Measurements from ENCODE around the gene NELL2. TPM values are rescaled to one million over a fixed set of nuclear protein-coding genes. Genes with fewer than 3 reads are reported as not detected.

Gene NELL2
- total RNA-seq, 2 donors from 2014 or later, result 0.31 to 0.52 TPM

DNA sequence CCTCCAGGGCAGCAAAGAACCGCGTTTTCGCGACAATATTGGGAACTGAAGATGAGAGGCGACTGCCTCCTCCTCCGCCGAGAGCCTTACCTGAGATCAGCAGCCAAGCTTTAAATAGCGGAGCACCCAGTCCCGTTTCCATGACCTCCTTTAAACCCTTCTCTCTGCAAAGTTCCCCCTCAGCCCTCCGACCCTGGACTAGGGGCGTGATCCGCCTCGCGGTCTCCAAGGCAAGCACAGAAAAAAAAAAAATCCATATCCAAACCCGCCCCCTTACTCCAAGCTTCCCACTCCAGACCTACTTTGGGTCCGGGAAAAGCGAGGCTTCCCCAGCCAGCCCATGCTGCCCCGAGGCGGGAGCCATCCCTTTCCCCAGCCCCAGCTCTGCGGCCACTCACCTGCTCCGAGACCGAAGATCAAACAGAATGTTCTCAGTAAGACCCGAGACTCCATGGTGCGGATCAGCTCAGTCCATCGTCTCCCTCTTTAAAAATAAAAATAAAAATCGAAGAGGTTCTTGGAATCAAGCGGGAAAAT is 630 bp downstream of the NELL2 start:
- peaks cover 0 to 23% of the 10 kb centered on the region in 2 donors for H3K4me1 ChIP-seq
- H3K9me3 ChIP-seq, result peaks cover 0 to 3% of the 10 kb centered on the region in 2 donors
- peaks cover 6 to 10% of the 10 kb centered on the region in 2 donors for H3K27me3 ChIP-seq
- TF ChIP-seq, protein P1, sequence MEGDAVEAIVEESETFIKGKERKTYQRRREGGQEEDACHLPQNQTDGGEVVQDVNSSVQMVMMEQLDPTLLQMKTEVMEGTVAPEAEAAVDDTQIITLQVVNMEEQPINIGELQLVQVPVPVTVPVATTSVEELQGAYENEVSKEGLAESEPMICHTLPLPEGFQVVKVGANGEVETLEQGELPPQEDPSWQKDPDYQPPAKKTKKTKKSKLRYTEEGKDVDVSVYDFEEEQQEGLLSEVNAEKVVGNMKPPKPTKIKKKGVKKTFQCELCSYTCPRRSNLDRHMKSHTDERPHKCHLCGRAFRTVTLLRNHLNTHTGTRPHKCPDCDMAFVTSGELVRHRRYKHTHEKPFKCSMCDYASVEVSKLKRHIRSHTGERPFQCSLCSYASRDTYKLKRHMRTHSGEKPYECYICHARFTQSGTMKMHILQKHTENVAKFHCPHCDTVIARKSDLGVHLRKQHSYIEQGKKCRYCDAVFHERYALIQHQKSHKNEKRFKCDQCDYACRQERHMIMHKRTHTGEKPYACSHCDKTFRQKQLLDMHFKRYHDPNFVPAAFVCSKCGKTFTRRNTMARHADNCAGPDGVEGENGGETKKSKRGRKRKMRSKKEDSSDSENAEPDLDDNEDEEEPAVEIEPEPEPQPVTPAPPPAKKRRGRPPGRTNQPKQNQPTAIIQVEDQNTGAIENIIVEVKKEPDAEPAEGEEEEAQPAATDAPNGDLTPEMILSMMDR (IDR thresholded peaks at IDR 0.05), result no peak
- DNase-seq (ENCODE audit: low spot score), result no peak
- H3K4me3 ChIP-seq, result peak overlapping the region; percentile 43 to 50
- H3K27ac ChIP-seq, result no peak overlapping the region
- H3K36me3 ChIP-seq, result no peaks in the 10 kb centered on the region

DNA sequence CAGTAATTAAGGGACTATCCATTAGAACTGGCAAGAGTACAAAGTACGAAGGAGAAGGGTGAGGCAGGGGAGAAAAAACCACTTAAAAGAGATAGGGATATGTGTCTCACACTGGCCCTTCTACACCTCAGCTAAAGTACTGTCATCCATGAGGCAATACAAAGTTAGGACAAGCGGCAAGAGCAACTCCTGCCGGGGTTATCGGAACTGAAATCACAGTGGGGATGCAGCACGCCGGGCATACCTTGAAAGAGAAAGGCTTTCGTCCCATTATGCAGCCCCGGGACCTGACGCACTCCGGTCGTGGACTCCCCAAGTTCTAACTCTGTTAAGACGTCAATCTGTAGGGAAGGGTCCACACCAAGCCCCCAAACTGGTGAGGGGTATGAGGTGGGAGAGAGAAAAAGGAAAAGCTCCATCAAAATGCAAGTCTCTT is 1.1 kb downstream of the NELL2 start:
- H3K36me3 ChIP-seq, result no peaks in the 10 kb centered on the region
- no peak overlapping the region for H3K27ac ChIP-seq
- DNase-seq (ENCODE audit: low spot score), result no peak
- H3K27me3 ChIP-seq, result peaks cover 6 to 10% of the 10 kb centered on the region in 2 donors
- peaks cover 0 to 23% of the 10 kb centered on the region in 2 donors for H3K4me1 ChIP-seq
- TF ChIP-seq, protein P1 (IDR thresholded peaks at IDR 0.05), result no peak
- peak overlapping the region in 1 of 2 donors; percentile 50 for H3K4me3 ChIP-seq
- H3K9me3 ChIP-seq, result no peaks in the 10 kb centered on the region

DNA sequence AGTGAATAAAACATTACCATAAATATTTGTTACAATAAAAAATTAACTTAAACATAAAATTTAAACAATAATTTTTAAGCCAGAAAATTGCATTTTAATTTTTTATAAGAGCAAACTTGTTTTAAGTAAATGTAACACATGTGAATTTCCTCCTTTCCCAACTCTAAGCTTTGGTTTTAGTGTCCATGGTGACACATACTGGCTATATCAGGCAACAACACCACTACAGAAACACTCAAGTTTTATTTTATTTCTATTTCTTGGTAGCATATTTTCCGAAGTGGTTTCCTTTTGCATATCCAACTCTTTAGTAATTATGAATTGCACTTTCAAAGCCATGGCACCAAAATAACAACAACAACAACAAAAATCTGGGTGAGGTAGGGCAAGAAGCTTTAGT is 2.2 kb downstream of the NELL2 start:
- no peak for DNase-seq (ENCODE audit: low spot score)
- no peaks in the 10 kb centered on the region for H3K36me3 ChIP-seq
- H3K4me1 ChIP-seq, result peaks cover 0 to 23% of the 10 kb centered on the region in 2 donors
- H3K27me3 ChIP-seq, result peaks cover 6 to 10% of the 10 kb centered on the region in 2 donors
- TF ChIP-seq, protein P1 (IDR thresholded peaks at IDR 0.05), result peak in 1 of 2 donors; percentile 30
- H3K4me3 ChIP-seq, result no peak overlapping the region
- H3K9me3 ChIP-seq, result peaks cover 0 to 4% of the 10 kb centered on the region in 2 donors
- H3K27ac ChIP-seq, result no peak overlapping the region

DNA sequence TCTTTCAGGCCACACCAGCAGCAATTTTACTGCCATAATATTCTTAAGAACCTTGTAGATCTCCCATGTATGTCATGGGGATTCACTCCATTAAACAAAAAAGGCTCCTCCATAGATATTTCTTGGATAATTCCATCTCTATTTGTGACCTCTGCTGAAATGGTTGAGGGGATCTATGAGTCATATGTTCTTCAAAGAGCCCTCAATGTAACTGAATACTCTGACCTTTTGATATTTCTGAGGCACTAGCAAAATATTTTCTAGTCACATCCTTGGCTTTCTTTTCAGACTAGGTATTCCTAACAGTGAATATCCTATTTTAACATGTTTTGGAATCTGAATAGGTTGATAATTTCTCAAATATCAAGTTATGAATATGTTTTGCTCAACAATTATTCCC is 6.6 kb downstream of the NELL2 start:
- Histone ChIP-seq H3K27ac (no peak overlapping the region), H3K27me3 (peaks cover 6% of the 10 kb centered on the region in 2 donors), H3K4me3 (no peak overlapping the region), H3K36me3 (no peaks in the 10 kb centered on the region), H3K9me3 (peaks cover 0 to 14% of the 10 kb centered on the region in 2 donors), H3K4me1 (no peaks in the 10 kb centered on the region)
- no peak for DNase-seq (ENCODE audit: low spot score)
- TF ChIP-seq, protein P1 (IDR thresholded peaks at IDR 0.05), result no peak

DNA sequence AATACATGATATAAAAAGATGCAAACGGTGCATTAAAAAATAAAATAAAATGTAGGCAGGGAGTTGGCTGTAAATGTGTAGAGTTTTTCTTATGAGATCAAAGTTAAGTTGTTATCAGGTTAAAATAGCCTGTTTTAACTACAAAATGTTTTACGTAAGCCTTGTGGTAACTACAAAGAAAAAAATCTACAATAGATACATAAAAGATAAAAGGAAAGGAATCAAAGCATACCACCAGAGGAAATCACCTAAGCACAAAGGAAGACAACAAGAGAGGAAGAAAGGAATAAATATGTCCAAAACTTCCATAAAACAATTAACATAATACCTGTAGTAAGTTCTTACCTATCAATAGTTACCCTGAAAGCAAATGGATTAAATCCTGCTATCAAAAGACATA is 12.2 kb downstream of the NELL2 start:
- H3K9me3 ChIP-seq, result peaks cover 0 to 18% of the 10 kb centered on the region in 2 donors
- no peak overlapping the region for H3K27ac ChIP-seq
- H3K36me3 ChIP-seq, result no peaks in the 10 kb centered on the region
- no peaks in the 10 kb centered on the region for H3K27me3 ChIP-seq
- H3K4me1 ChIP-seq, result no peaks in the 10 kb centered on the region
- no peak overlapping the region for H3K4me3 ChIP-seq
- DNase-seq (ENCODE audit: low spot score), result no peak
- TF ChIP-seq, protein P1 (IDR thresholded peaks at IDR 0.05), result no peak

All from right atrium auricular region (tissue), 2 donors.